Endometrial microvascular endothelial cells (primary cell): ENCODE results near the gene DOK5. TPM values are rescaled to one million over a fixed set of nuclear protein-coding genes. Genes with fewer than 3 reads are reported as not detected.

Source experiments
- in situ Hi-C: cut with HindIII; loops from 2 replicates; pipeline ENCODE4 v1.10.0; 2017; ENCODE audit warnings: low sequenced_read_pairs, low pct_unique_long_range_greater_than_20kb; ENCODE audit errors: inconsistent ontology term
- total RNA-seq: library from RNA; depleted of rRNA; stranded (reverse); fragments of >200 nt; gene quantifications from one replicate; pipeline ENCODE4 v1.2.3, GENCODE V29; 2015; ENCODE audit errors: inconsistent ontology term

Gene DOK5
- total RNA-seq, 1 donor from 2014 or later, result not detected

DNA sequence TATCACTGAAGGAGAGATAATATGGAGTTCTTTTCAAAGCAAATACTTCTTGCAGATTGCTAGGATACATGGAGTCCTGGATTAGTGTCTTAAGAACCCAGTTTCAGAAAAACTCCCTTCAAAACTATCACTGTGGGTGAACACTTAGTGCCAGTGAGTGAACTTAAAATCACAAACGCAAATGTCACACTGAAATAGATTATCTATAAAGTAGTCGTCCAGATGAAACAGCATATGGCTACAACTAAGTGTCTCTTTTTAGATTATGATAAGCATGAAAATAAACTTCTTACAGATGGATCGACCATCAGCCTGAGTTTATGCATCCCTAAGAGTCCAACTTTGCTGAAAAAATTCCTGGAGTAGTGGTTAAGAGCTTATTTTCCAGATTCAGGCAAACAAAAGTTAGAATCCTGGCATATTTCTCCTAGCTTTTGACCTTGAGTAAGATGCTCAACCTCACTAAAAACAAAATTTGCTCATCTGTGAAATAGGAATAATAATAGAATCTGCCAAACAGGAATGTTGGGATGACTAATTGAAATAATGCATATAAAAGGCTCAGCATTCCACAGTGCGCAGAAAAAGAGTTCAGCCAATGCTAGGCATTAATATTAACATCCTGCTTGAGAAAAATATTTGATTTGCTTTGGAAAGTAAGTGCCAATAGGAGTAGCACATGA, 70.4 kb downstream of the DOK5 start:
- in situ Hi-C loops, result no loop called here

DNA sequence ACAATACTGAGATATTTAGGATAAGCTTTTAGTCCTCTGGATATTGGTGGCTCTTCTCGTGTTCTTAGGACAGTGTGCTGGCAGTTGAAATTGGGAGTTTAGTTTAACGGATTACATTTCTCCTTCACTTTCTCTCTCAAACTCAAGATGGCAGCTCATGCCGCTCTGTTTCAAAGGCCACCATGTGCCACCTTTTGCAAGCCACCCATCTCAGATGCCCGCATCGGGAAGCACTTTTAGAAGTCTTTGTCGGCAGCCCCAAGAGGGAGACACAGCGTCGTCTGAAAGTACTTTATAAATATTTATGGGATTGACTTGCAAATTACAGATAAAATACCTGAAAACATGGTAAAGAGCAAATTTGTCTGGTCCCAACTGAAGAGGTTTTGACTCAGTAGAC, 73.5 kb downstream of the DOK5 start:
- in situ Hi-C loops, result no loop called here

DNA sequence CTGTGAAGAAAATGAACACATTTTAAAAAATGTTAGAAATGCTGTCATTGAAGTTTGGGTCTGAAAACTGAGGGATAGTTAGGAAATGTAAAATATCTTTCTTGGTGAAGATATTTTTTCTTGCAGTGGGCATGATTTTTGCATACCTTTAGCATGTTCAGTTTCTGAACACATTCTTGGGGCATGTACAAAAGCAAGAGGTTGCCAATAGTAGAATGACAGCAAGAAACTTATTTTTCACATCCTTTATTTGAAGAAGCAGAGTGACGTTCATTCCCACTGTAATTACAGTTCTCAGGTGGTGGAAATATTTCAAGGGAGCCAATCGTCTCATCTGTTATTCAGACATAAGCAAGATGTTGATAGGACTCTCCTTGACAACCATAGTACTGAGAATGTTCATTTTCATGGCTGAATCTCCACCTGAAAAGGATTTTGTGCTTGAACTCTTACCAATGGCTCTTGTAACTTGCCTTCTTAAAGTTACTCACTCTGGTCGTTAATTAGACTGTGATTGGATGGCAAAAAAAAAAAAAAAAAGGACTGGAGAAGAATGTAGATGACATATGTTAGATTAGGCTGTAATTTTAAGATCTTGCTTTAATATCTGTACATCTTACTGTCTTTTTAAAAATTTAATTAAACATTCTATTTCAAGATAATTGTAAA, 74.4 kb downstream of the DOK5 start:
- in situ Hi-C loops, result no loop called here

DNA sequence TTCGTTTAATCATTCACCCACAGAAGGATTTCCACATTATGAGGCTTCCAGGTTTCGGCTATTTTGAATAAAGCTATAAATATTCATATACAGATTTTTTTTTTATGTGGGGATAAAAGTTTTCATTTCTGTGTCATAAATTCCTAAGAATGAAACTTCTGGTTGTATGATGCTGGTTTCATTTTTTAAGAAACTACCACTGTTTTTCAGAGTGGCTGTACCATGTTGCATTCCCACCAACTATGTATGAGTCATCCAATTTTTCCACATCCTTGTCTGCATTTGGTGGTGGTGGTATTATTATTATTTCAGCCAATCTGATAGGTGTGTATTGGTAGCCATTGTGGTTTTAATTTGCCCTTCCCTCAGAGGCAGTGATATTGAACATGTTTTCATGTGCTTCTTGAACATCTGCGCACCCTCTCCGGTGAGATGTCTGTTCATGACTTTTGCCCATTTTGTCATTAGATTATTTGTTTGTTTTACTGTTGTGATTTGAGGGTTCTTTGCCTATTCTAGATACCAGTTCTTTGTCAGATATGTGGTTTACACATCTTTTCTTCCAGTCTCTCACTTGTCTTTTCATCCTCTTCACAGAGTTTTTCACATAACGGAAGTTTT, 75.5 kb downstream of the DOK5 start:
- in situ Hi-C loops, result no loop called here

DNA sequence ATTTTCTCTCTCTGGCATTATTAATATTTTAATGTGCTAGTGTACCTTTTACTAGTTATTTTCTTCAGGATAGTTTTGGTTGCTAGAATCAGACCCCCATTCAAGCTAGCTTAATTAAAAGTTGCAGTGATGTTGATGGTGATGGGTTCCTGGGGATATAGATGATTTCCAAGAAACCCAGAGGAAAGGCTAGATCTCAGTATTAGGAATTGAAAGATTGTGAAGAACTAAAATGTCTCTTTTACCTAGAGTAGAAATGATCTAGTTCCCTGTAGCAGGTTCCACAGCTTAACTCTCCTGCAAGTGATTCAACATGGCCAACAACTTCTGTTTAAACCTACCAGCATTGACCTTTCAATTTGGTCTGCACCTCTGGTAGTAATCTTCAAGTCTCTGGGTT, 78.6 kb downstream of the DOK5 start:
- in situ Hi-C loops, result no loop called here

DNA sequence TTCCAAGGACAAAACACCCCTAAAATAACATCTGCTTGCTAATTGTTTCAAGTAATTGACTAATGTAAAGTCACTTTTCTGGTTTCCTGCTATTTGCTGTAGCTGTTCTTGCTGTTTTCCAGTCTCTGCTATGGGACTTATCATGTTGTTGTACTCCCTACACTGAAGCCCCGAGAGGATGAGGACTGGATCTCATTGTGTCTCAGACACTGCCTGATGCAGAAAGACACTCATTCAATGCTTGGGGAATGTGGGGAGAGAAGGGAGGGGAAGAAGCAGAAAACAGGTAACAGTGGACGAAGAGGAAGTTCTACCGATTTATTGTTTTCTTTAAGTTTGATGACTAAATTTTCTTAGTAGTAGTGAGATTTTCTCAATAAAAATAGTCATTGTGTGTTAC, 79.8 kb downstream of the DOK5 start:
- in situ Hi-C loops, result no loop called here

DNA sequence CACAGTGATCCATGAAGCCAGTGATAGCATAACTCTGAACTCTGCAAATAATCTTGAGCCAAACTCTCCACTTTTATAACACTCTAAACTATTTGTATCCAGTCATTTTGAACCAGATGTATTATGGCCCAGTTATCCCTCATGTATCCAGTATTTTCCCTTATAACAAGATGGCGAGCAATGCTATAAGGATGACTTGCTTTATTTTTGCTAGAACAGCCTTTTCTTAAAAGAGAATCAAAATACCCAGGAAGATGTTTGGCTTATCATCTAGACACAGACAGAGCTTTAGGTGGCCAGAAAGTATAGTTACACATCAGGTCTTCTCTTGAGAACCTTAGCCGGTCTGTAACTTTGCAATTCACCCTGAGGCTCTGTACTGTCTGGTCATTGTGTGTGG, 81.0 kb downstream of the DOK5 start:
- in situ Hi-C loops, result no loop called here

DNA sequence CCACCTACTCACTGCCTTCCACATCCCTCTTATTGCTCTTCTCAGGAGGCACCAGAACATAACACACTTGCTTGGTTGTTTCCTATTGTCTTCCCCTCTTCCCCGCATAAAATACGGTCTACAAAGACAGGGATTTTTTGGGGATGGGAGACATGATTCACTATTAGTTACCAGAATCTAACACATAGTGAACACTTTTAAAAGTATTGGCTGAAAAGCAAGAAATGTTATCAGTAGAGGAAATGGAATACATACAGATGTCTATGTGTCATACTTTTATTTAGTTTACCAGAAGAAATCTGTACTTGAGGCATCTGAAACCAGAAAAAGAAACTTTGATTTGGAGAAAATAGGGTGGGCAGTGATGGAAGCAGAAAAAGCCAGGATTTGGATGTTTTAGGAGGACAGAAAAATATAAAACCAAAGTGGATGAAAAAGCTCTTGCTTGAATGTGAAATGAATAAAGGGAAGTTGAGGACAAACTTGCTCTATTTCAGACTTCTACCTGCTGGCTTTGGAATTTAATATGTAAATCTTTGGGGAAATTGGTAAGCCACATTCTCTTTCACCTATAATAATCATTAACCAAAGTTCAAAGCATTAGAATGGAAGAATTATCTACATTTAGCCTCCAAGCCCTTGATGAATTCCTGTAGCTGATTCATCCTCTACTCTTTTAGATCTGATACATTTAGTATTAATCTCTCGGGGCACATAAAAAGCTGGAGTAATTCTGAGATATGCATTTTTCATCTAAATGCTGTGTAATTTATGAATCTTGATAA, 82.6 kb downstream of the DOK5 start:
- in situ Hi-C loops, result no loop called here

DNA sequence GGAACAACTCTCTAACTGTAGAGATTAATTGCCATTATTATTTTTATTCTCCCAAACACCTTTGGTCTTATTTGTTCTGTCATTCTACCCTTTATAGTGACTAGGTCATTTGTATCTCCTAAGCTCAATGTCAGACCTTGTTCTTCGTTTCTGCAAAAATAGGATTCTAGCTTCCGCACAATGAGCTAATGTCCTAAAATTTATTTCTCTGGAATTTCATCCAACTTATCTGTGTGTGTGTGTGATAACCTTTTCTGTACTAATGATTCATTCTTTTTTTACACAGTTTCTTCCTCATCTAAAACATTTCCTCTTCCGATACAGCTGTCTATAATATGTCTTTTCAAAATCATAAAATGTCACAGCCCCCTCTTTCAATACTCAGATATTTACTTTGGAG, 84.5 kb downstream of the DOK5 start:
- in situ Hi-C loops, result no loop called here

DNA sequence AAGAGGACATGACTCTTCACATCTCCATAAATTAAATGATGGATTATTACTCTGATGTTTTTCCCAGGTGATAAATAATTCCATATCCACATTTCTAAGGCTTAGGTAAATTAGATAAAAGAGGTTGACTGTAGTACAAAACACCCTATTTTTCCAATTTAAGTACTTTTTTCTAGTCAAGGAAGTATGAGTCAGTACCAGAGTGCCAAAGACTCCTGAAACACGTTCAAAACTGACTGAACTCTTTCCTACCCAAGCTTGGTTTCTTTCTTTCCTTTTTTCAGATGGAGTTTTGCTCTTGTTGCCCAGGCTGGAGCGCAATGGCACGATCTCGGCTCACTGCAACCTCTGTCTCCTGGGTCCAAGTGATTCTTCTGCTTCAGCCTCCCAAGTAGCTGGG, 85.0 kb downstream of the DOK5 start:
- in situ Hi-C loops, result no loop called here

DNA sequence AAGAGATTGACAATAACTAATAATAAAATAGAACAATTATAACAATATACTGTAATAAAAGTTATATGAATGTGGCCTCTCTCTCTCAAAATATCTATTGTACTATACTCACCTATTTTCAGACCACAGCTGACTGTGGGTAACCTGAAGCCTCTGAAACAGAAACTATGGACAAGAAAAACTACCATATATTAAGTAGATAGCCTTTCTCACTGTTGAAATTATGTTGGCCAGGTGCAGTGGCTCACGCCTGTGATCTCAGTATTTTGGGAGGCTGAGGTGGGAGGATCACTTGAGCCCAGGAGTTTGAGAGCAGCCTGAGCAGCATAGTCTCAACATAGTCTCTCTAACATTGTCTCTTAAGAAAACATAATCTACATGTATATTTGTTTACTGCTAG, 89.9 kb downstream of the DOK5 start:
- in situ Hi-C loops, result no loop called here

DNA sequence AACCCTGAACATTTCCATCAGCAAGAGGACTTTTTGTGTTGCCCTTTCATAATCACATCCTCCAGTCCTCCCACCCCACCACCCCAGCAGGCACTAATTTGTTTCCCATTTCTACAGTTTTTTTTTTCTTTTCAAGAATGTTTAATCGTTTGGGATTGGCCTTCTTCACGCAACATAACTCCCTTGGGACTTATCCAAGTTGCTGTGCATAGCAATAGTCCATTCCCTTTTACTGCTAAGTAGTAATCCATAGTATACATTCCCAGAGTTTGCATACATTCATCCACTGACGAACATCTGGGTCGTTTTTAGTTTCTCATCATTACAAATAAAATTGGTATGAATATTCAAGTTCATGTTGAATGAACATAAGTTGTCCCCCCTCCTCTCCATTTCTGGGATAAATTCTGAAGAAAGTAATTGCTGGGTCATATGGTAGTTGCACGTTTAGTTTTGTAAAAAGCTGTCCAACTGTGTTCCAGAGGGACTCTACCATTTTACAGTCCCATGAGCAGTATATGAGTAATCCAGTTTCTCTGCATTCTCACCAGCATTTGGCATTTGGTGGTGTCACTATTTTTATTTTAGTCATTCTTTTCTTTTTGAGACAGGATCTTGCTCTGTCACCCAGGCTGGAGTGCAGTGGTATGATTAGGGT, 90.8 kb downstream of the DOK5 start:
- in situ Hi-C loops, result no loop called here

DNA sequence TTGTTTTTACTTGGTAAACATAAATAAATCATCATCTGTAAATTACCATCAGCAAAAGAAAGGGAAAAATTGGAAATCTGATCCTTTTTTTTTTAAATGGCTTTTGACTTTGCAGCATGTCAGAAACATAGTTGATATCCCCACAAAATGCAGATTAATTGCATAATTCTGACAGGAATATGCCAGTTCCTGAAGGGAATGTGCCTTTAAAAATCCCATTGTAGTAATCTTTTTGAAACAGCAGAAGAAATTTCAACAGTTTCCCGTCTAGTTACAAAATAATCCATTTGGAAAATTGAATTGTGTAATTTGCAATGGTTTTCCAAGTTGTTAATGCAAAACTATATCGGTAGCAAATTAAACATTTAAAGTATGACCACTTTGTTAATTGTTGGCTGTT, 95.2 kb downstream of the DOK5 start:
- in situ Hi-C loops, result no loop called here

DNA sequence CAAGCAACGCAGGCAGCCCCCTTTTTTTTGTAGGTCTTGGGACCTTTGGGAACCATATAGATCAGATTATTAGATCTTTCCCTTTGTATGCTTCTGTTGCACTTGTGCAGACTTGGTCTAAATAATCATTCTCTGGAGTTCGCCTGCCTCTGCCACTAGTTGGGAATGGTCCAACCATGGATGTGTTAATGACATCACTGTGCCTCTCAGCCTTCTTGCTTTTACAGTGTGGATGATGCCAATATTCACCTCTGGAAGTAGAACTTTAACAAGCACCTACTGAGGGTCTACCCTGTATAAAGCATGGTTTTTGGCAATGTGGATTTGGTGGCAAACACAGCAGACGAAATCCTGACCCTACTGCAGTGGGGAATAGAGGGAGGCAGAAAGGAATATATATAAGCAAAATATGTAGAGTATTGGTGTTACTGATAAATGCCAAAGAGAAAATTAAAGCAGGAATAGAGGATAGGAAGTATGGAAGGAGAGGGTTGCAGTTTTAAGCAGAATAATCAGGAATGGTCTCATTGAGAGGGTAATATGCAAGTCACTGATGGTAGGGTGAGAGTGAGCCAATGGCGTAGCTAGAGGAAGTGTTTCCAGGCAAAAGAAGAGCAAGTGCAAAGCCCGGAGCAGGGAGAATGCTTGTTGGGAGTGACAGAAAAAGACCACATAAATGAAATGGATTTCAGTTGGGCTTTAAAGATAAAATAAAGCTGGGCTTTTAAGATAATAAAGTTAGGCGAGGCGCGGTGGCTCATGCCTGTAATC, 97.5 kb downstream of the DOK5 start:
- in situ Hi-C loops, result no loop called here

DNA sequence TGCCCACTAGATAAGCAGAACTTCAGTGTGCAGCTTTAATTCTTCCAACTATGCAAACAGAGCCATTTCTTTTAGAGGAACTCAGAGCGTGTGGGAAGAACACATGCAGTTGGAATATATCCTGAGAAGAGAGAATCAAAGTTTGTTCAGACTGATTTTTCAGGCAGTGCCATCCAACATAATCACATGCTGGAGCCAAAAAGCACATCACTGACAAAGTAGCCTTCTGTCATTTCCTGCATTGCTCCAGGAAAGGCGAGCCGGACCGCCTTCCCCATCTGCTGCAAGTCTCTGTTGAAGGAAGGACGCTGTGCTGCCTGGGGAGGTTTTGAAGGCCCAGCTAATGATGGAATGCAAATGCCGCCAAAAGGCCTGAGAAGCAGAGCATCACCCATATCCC, 98.4 kb downstream of the DOK5 start:
- in situ Hi-C loops, result no loop called here

DNA sequence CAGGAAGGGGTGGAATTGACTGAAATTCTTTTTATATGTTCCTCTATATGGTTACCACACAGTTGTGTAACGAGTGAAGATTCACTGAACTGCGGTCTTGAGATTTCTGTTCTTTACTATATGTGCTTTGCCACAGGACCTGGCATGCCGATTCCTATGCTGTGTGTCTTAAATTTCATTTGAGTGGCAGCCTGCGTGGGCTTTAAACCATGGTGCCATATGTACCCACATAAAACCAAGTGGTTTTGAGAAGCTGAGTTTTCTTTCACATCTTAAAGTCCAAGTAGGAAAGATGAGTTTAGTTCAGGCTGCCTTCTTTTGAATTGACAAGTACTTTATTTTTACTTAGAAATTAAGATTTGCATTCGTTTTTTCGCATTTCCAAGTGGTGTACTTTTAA, 101.1 kb downstream of the DOK5 start:
- in situ Hi-C loops, result no loop called here

DNA sequence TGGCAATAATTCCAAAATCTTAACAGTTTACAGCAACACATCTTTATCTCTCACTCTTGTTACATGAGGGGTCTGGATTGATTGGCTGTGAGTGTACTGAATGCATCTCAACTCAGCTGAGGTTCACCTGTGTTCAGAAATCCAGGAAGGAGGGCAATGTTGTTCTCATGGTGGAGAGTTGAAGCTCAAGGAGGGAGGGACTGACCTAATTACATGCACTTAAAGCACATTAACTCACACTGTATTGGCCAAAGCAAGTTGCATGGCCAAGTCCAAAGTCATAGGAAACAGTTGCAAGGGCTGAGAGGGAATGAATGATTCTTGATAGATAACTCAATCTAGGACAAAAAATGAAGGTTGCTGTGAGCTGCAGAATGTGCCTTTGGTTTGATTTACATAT, 102.2 kb downstream of the DOK5 start:
- in situ Hi-C loops, result no loop called here

DNA sequence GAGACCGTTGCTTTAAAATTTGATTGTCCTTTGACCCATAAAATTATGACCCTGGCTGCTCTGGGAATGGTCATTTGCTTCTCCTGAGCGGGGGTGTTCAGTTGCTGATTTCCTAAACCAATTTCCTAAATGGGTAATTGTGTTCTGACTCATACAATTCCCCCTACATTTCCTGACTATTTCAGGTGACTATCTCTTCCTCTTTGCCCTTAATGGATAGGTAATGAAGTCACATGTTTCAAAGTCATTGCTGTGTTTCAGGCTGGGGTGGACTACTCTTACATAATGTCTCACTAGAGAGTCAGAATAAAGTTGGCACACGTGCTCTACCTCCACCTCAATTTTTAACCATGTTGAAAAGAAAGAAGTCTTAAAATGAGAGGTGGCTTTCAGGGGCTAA, 109.8 kb downstream of the DOK5 start:
- in situ Hi-C loops, result no loop called here

DNA sequence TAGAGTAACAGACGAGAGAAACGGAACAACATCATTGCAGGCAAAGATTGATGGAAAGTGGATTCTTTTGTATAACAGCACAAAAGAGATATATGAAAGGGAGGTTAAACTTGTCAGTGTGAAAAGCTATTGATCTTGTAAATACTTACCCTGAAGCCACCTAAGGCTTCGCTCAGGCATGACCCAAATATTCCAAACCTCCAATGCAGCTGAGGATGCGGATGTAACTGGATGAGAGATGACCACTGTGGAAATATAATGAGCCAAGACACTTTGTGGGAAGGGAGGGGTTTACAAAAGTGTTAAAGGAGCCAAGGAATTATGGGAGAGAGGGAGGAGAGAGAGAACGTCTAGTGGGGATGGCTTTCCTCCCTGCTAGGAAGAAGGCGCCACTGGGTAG, 112.0 kb downstream of the DOK5 start:
- in situ Hi-C loops, result no loop called here
